PFSK-1 (cell line): ENCODE data around the gene DYNLT3.

ENCODE experiments used
- POLR2AphosphoS5 ChIP-seq: IDR thresholded peaks from 2 replicates; pipeline ENCODE4 v1.6.1; 2012; ENCODE audit warnings: low read depth, mild to moderate bottlenecking, control low read depth, low read length, moderate library complexity
- REST ChIP-seq, 2 experiments: IDR thresholded peaks; 2 replicates each; pipeline versions ENCODE4 v1.6.1 to v1.8.0; 2011 to 2012; ENCODE audit warnings: low read depth in 2 of 2, low read length in 2 of 2, control low read depth in 1 of 2, inconsistent platforms in 1 of 2, mild to moderate bottlenecking in 1 of 2, moderate library complexity in 1 of 2; ENCODE audit not compliant: insufficient read depth in 1 of 2
- SIN3A ChIP-seq: IDR thresholded peaks from 2 replicates; pipeline ENCODE4 v1.6.1; 2012; ENCODE audit warnings: mild to moderate bottlenecking, low read length, moderate library complexity, borderline replicate concordance; ENCODE audit not compliant: insufficient read depth
- TAF1 ChIP-seq: IDR thresholded peaks from 2 replicates; pipeline ENCODE4 v1.6.1; 2012; ENCODE audit warnings: low read length, control low read depth, borderline replicate concordance; ENCODE audit not compliant: insufficient read depth

- TF ChIP-seq TAF1 = no peak
- no peak for TF ChIP-seq REST (IDR thresholded peaks at IDR 0.05; ENCODE audit: insufficient read depth in 1 of 2, low read depth in 2 of 2, low read length in 2 of 2)
- no peak for TF ChIP-seq SIN3A
- TF ChIP-seq POLR2AphosphoS5 = no peak
These were observed 20.3 kb upstream of the DYNLT3 start for GRCh38 chrX:37867536-37868153.
